Activated CD8-positive, alpha-beta T cell treated with anti-CD3 and anti-CD28 coated beads for 36 hours (primary cell): ENCODE results near the gene GRWD1. TPM values are rescaled to one million over a fixed set of nuclear protein-coding genes. Genes with fewer than 3 reads are reported as not detected.
A peak's percentile ranks its signal among the peaks of the same experiment; 100 is the strongest.
"Not testable (repeated sequence)": the region's sequence is repeated elsewhere in the genome, so short reads cannot be mapped to it uniquely, and the experiment has no call there.

ENCODE experiments used
- ATAC-seq: fragments of 200-7000 bp; cut with Tn5 transposase; one replicate; pipeline ENCODE4 v1.10.0; 2021; ENCODE audit warnings: mild to moderate bottlenecking, moderate library complexity
- CTCF ChIA-PET: fragments of 350-600 bp; sonication (Branson Sonifier 250); formaldehyde crosslinking; loops from one replicate; lab custom pipeline; 2021; ENCODE audit warnings: antibody characterized with exemption; lab: Charles Lee
- POLR2A ChIA-PET: fragments of 350-600 bp; sonication (Branson Sonifier 250); formaldehyde crosslinking; loops from one replicate; lab custom pipeline; 2021; ENCODE audit warnings: antibody characterized with exemption; lab: Charles Lee
- DNase-seq: peaks from one replicate; pipeline ENCODE4 v3.0.0-alpha.2; 2020
- H3K27ac Mint-ChIP-seq: one replicate; pipeline ENCODE4 v1.8.0; 2021; ENCODE audit warnings: mild to moderate bottlenecking, mixed read lengths
- H3K27me3 Mint-ChIP-seq: one replicate; pipeline ENCODE4 v1.8.0; 2021; ENCODE audit warnings: mixed read lengths
- H3K36me3 Mint-ChIP-seq: one replicate; pipeline ENCODE4 v1.8.0; 2021; ENCODE audit warnings: low read depth, mixed read lengths
- H3K4me1 Mint-ChIP-seq: one replicate; pipeline ENCODE4 v1.8.0; 2021; ENCODE audit warnings: low read depth, mixed read lengths
- H3K4me3 Mint-ChIP-seq: one replicate; pipeline ENCODE4 v1.8.0; 2021; ENCODE audit warnings: mild to moderate bottlenecking, moderate library complexity, mixed read lengths
- H3K9me3 Mint-ChIP-seq: one replicate; pipeline ENCODE4 v1.8.0; 2021; ENCODE audit warnings: mixed read lengths
- intact Hi-C: fragments of 100-400 bp; cut with micrococcal nuclease; formaldehyde crosslinking; loops from one replicate; pipeline ENCODE4 v1.10.0; 2022
- total RNA-seq, 2 experiments: library from RNA; stranded (reverse); gene quantifications; one replicate each; pipeline ENCODE4 v1.2.3, GENCODE V29; 2021
- TF ChIP-seq, protein P1 (sequence below): fragments of 200-600 bp; IDR thresholded peaks from one replicate; pipeline ENCODE4 v1.8.0; 2022; ENCODE audit warnings: antibody characterized with exemption, mild to moderate bottlenecking

The GRWD1 gene
- total RNA-seq, 2 experiments from 2014 or later: 49.4 to 50.1 TPM

DNA sequence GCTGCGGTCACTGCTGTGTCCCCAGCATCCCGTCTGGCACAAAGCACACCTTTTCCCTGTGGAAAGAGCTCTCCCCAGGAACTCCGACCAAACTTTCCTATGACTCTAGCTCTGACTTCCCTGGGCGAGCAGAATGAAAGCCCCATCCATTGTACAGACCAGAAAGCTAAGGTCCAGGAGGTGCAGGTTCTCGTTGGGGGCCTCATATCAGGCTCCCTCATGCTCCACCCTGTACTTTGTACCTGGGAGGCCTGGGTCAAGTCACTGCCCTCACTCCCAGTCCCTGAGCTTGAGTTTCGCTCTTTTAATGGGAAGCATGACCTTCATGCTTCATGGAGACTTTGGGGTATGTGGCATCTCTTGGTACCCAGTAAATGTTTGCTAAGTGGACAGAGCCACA is 41.8 kb downstream of the GRWD1 start:
- no peak for ATAC-seq
- Mint-ChIP-seq H3K4me3 (no peak overlapping the region), H3K4me1 (peaks cover 17% of the 10 kb centered on the region), H3K27me3 (peaks cover 10% of the 10 kb centered on the region), H3K36me3 (no peaks in the 10 kb centered on the region), H3K9me3 (no peaks in the 10 kb centered on the region), H3K27ac (no peak overlapping the region)
- ChIA-PET CTCF (interaction anchor here (1.5 to 4.1 kb wide), 4 partner anchors 7 to 96 kb away, joined by 5 to 47 read pairs (median 25); no protein-coding TSS in a partner anchor), POLR2A (interaction anchor here (0.6 to 1.0 kb wide), 4 partner anchors 16 to 130 kb away, joined by 3 to 5 read pairs (median 3); partner anchors contain the start of genes GRWD1, SYNGR4 and TMEM143)
- intact Hi-C loops: no loop called here
- DNase-seq: no peak
- TF ChIP-seq, protein P1, sequence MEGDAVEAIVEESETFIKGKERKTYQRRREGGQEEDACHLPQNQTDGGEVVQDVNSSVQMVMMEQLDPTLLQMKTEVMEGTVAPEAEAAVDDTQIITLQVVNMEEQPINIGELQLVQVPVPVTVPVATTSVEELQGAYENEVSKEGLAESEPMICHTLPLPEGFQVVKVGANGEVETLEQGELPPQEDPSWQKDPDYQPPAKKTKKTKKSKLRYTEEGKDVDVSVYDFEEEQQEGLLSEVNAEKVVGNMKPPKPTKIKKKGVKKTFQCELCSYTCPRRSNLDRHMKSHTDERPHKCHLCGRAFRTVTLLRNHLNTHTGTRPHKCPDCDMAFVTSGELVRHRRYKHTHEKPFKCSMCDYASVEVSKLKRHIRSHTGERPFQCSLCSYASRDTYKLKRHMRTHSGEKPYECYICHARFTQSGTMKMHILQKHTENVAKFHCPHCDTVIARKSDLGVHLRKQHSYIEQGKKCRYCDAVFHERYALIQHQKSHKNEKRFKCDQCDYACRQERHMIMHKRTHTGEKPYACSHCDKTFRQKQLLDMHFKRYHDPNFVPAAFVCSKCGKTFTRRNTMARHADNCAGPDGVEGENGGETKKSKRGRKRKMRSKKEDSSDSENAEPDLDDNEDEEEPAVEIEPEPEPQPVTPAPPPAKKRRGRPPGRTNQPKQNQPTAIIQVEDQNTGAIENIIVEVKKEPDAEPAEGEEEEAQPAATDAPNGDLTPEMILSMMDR: no peak

DNA sequence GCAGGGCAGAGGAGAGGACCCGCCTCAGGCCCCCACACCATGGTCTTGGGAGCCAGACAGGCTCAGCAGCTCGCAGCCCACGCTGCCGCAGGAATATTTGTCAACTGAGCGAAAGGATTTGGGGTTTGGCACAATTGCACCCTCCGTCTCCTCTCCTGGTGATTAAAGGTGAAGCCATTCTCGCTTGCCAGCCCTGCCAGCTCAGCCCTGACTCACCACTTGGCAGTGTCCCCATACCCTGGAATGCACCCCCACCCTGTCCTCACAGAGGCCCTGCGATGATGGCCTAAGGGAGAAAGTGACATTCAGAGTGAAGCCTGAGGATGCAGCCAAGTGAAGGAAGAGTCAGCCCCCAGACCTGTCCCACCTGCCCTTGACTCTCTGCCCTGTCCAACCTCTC is 42.2 kb downstream of the GRWD1 start:
- Mint-ChIP-seq H3K4me1 (peaks cover 21% of the 10 kb centered on the region), H3K27ac (no peak overlapping the region), H3K36me3 (no peaks in the 10 kb centered on the region), H3K9me3 (no peaks in the 10 kb centered on the region), H3K4me3 (no peak overlapping the region), H3K27me3 (peaks cover 11% of the 10 kb centered on the region)
- CTCF ChIA-PET: interaction anchor here (1.5 to 4.1 kb wide), 4 partner anchors 7 to 96 kb away, joined by 5 to 47 read pairs (median 25); no protein-coding TSS in a partner anchor
- intact Hi-C loops: no loop called here
- DNase-seq (no peak), ATAC-seq (no peak)
- TF ChIP-seq, protein P1: no peak
- POLR2A ChIA-PET: interaction anchor here (0.6 to 1.0 kb wide), 3 partner anchors 16 to 129 kb away, joined by 3 read pairs; partner anchors contain the start of genes SYNGR4 and TMEM143

DNA sequence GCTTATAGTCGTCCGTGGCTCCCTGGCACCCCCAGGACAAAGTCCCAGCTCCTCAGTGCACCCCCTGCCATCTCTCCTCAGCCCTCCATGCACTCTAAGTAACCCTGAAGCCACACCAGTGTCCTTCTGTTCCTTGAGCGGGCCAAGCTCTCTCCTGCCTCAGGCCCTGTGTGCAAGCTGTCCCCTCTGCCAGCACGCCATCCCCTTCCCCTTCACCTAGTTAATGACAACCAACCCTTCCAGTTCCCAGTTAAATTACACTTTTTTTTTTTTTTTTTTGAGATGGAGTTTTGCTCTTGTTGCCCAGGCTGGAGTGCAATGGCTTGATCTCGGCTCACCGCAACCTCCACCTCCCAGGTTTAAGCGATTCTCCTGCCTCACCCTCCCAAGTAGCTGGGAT is 42.7 kb downstream of the GRWD1 start:
- Mint-ChIP-seq H3K27me3 (peaks cover 11% of the 10 kb centered on the region), H3K4me1 (peaks cover 22% of the 10 kb centered on the region)
- ATAC-seq, POLR2A ChIA-PET, DNase-seq, intact Hi-C loops, H3K36me3 Mint-ChIP-seq, H3K4me3 Mint-ChIP-seq, H3K27ac Mint-ChIP-seq, H3K9me3 Mint-ChIP-seq: not testable (repeated sequence)
- CTCF ChIA-PET: interaction anchor here (1.2 to 4.1 kb wide), 10 partner anchors 8 to 170 kb away, joined by 3 to 60 read pairs (median 12); no protein-coding TSS in a partner anchor

DNA sequence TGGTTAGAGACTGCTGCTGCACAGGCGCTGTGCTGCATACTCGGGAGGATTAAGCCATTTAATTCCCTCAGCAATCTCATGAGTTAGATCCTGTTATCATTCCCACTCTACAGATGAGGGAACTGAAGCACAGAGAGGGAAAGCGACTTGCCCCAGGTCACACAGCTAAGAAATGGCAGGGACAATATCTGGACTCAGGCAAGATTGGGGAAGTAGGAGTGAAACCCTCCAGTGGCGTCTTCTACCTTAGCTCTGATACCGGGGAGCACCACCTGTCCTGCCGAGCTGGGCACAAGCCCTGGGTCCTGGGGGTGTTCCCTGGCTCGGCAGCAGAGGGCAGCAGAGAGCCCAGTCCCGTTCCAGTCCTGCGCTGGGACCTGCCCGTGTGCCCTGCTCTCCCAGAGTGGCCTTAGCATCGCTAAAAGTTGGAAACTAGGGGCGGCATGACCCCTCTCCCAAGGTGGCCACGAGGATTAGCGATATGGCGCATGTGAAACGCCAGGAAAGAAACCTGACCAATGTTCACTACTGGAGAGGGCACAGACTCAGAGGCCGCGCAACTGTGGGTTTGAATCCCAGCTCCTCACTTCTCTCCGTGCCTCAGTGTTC is 43.9 kb downstream of the GRWD1 start:
- Mint-ChIP-seq H3K4me1 (peaks cover 25% of the 10 kb centered on the region), H3K9me3 (no peaks in the 10 kb centered on the region), H3K27me3 (peaks cover 17% of the 10 kb centered on the region), H3K36me3 (no peaks in the 10 kb centered on the region), H3K27ac (no peak overlapping the region), H3K4me3 (no peak overlapping the region)
- intact Hi-C loops: no loop called here
- TF ChIP-seq, protein P1: peak; percentile 97
- POLR2A ChIA-PET: interaction anchor here (0.5 to 1.0 kb wide), 4 partner anchors 9 to 1779 kb away, joined by 3 read pairs; no protein-coding TSS in a partner anchor
- peak; percentile 86 for DNase-seq
- CTCF ChIA-PET: interaction anchor here (0.6 to 4.1 kb wide), 41 partner anchors 9 to 299 kb away, joined by 3 to 60 read pairs (median 5); partner anchors contain the start of genes CARD8, GRWD1, KDELR1 and RPL18
- ATAC-seq: peak; percentile 37

DNA sequence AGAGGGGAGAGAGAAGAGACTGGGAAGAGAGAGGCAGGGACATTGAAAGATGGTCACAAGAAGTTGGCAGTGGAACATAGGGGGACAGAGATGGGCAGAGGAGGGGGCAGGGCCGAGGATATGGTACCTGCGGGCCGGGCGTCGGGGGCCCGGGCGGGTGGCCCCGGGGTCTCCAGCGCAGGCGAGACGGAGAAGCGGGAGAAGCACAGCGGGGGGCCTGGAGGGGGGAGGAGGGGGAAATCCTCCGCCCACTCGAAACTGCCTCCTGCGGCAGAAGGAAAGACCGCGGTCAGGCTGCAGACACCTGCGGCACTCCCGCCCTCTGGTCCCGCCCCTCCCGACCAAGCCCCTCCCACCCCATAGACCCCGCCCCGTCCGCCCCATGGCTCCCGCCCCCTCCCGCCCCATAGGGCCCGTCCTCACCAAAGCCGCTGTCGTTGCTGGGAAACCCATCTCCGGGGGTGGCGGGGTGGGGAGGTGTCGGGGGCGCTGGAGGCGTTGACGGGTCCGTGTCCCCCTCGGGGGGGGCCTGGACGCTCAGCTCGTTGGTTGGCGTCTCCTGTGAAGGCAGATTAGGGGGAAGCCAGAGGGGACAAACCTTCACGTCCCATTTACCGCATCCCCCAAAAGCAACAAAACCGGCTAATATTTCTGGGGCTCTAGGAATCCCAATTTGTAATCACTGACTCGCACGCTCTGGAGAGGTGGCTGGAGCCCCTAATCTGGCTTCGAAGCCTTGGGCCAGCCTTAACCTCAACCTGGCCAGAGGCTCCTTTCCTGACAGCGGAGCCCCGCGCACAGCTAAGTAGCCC is 45.4 kb downstream of the GRWD1 start:
- Mint-ChIP-seq H3K27ac (no peak overlapping the region), H3K4me3 (peak overlapping the region; percentile 40), H3K4me1 (peaks cover 25% of the 10 kb centered on the region), H3K27me3 (peaks cover 24% of the 10 kb centered on the region), H3K36me3 (no peaks in the 10 kb centered on the region), H3K9me3 (no peaks in the 10 kb centered on the region)
- POLR2A ChIA-PET: no interaction called here
- ATAC-seq (peak; percentile 15), DNase-seq (peak; percentile 74)
- CTCF ChIA-PET: interaction anchor here (0.8 to 4.1 kb wide), 12 partner anchors 11 to 157 kb away, joined by 3 to 60 read pairs (median 8); partner anchors contain the start of gene KDELR1
- TF ChIP-seq, protein P1: no peak
- intact Hi-C loops: no loop called here
